ENCODE measurements around the gene TSC22D2. TPM values are rescaled to one million over a fixed set of nuclear protein-coding genes. Genes with fewer than 3 reads are reported as not detected.

TSC22D2 gene
- total and polyA plus RNA-seq, 8 donors: 7.1 to 32.2 (median 17.9) TPM

GRCh38 chr3:150419959-150420358 is 11.9 kb downstream of the TSC22D2 start:
- H3K27me3 ChIP-seq: no peaks in the 10 kb centered on the region
- peaks cover 0 to 3% (median 0%) of the 10 kb centered on the region in 4 donors for H3K36me3 ChIP-seq
- no peak overlapping the region for H3K27ac ChIP-seq
- no peak overlapping the region for H3K4me3 ChIP-seq
- TF ChIP-seq EP300 (IDR thresholded peaks at IDR 0.05) (no peak), CTCF (IDR thresholded peaks at IDR 0.05) (no peak), POLR2AphosphoS5 (IDR thresholded peaks at IDR 0.05) (no peak), POLR2A (IDR thresholded peaks at IDR 0.05) (no peak)
- no peaks in the 10 kb centered on the region for H3K9me3 ChIP-seq
- H3K4me1 ChIP-seq: peaks cover 32 to 92% (median 74%) of the 10 kb centered on the region in 4 donors
- DNase-seq: no peak
- intact Hi-C loops (cut with DNase I; ENCODE audit: low total_unique reads): loop anchor here (10.0 kb wide), 1 partner anchor 75 kb away; no protein-coding TSS in a partner anchor

GRCh38 chr3:150421256-150421655 is 13.2 kb downstream of the TSC22D2 start:
- Histone ChIP-seq H3K27me3 (no peaks in the 10 kb centered on the region), H3K4me3 (no peak overlapping the region), H3K27ac (no peak overlapping the region), H3K9me3 (no peaks in the 10 kb centered on the region), H3K36me3 (peaks cover 0 to 4% (median 0%) of the 10 kb centered on the region in 4 donors), H3K4me1 (peaks cover 21 to 86% (median 65%) of the 10 kb centered on the region in 4 donors)
- no peak for DNase-seq
- intact Hi-C loops (cut with DNase I; ENCODE audit: low total_unique reads): no loop called here
- 22 to 42% (median 33%) methylated on average over 3 of the region's 3 CpGs for WGBS, 5 donors
- TF ChIP-seq POLR2AphosphoS5 (IDR thresholded peaks at IDR 0.05): no peak
- no peak for TF ChIP-seq EP300 (IDR thresholded peaks at IDR 0.05)
- no peak for TF ChIP-seq POLR2A (IDR thresholded peaks at IDR 0.05)
- TF ChIP-seq CTCF (IDR thresholded peaks at IDR 0.05): no peak

GRCh38 chr3:150421799-150422548 is 13.9 kb downstream of the TSC22D2 start:
- H3K27ac ChIP-seq: no peak overlapping the region
- H3K27me3 ChIP-seq: no peaks in the 10 kb centered on the region
- TF ChIP-seq POLR2A (IDR thresholded peaks at IDR 0.05) (no peak), EP300 (IDR thresholded peaks at IDR 0.05) (no peak), POLR2AphosphoS5 (IDR thresholded peaks at IDR 0.05) (no peak), CTCF (IDR thresholded peaks at IDR 0.05) (no peak)
- intact Hi-C loops (cut with DNase I; ENCODE audit: low total_unique reads): no loop called here
- peaks cover 0 to 4% (median 0%) of the 10 kb centered on the region in 4 donors for H3K36me3 ChIP-seq
- WGBS, 5 donors: 66 to 75% (median 70%) methylated on average over 3 of the region's 3 CpGs
- no peak for DNase-seq
- no peaks in the 10 kb centered on the region for H3K9me3 ChIP-seq
- no peak overlapping the region for H3K4me3 ChIP-seq
- peaks cover 20 to 86% (median 58%) of the 10 kb centered on the region in 4 donors for H3K4me1 ChIP-seq

GRCh38 chr3:150422907-150423306 is 14.8 kb downstream of the TSC22D2 start:
- H3K27me3 ChIP-seq: no peaks in the 10 kb centered on the region
- TF ChIP-seq POLR2A (IDR thresholded peaks at IDR 0.05) (no peak), EP300 (IDR thresholded peaks at IDR 0.05) (no peak), CTCF (IDR thresholded peaks at IDR 0.05) (no peak), POLR2AphosphoS5 (IDR thresholded peaks at IDR 0.05) (no peak)
- H3K27ac ChIP-seq: no peak overlapping the region
- H3K4me1 ChIP-seq: peaks cover 20 to 84% (median 57%) of the 10 kb centered on the region in 4 donors
- H3K36me3 ChIP-seq: peaks cover 0 to 4% (median 0%) of the 10 kb centered on the region in 4 donors
- intact Hi-C loops (cut with DNase I; ENCODE audit: low total_unique reads): no loop called here
- no peak for DNase-seq
- no peaks in the 10 kb centered on the region for H3K9me3 ChIP-seq
- 81 to 89% (median 85%) methylated on average over 4 of the region's 4 CpGs for WGBS, 5 donors
- H3K4me3 ChIP-seq: no peak overlapping the region

Data from stomach (tissue), 9 donors.